Measurements from ENCODE around the gene FERD3L.

Gene FERD3L

DNA sequence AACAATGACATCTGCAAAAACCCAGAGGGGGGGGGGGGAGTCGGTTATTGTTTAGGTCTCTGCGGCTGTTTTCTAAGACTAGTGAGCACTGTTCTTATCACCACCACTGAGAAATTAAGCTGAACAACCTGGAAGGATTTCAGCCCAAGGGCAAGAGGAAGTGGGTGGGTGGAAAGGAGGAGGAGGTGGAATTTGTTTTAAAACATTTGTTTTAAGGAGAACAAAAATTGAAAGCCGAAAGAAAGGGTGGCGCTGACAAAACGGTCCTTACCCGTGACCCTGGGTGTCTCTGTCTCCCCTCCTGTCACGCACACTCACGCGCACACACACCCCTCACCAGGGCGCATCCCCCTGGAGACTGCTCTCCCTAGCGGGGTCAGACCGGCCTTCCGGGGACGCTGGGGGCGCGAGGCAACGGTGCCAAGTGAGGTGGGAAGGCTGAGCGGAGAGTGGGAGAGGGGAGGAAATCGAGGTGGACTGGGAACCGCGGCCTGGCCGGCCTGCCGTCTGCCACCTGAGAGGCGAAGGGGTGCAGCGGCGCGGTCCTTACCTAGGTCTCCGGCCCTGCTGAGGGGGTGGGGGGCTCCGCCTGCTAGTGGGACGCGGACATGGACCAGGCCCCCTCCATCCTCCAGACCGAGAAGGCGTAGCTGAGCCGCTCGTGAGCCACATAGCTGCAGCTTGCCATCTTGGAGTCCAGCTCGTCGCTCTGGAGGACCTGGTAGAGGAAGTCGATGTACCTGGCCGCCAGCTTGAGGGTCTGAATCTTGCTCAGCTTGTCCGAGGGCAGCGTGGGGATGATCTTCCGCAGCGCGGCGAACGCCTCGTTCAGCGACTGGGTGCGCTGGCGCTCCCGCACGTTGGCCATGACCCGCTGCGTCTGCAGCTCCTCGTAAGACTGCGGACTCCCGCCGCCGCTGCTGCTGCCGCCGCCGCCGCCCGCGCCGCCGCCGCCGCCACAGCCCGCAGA is 28.8 kb downstream of the FERD3L start:
- DNase-seq = peak; percentile 51

DNA sequence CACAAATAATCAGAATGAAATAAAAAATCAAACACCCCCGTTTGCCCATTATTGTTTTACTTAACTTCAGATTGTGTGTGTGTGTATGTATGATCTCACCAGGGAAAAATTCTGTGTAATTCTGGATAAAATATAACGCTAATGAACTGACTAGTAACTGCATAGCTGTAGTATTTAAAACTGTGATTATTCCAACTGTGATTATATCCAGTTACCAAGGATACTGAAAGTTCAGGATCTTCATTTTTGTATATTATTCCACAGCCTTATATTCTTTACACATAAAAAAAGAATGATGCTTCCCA is 30.7 kb downstream of the FERD3L start:
- DNase-seq = no peak

DNA sequence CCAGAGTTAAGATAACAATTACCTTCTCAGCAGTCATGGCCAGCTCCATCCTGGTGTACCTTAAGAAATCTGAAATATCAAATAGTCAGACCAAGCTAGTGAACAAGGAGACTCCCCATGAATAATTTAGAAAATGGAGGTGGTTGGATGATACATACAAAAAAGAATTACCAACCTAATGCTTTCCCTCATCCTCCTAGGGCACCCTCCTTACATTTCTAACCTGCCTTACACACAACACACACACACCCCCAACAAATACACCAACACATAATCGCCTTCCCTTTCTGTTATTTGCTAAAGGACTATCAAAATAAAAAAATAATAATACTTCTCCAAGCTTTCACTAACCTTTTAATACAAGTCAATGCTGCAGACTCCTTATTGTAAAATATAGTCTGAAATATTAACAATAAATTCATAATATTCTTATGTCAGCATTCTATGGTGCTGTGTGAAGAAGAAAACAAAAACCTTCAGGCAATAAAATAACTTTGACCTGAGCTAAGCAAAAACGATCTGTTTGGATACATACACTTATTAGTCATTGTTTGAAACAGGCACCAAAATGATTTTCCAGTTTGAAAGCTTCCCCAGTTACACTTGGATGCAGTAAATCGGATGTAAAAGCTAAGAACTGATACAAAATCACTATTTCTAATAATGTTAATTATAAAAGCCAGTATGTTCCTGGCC is 31.2 kb downstream of the FERD3L start:
- DNase-seq = no peak

DNA sequence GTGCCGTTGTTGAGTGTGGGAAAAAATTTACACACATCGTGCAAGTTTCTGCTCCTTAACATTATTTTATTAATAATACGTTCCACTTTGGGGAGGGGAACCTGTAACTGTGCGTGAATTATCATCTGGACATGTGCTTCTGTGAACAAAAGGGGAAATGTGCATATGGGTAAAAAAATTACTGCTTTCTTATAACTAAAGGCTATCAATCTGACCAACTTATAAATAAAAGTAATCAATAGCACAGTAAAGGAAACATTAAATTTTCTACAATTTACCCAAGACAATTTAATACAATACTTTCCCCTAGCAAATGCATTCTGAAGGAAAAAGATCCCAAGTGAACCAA is 32.2 kb downstream of the FERD3L start:
- no peak for DNase-seq

DNA sequence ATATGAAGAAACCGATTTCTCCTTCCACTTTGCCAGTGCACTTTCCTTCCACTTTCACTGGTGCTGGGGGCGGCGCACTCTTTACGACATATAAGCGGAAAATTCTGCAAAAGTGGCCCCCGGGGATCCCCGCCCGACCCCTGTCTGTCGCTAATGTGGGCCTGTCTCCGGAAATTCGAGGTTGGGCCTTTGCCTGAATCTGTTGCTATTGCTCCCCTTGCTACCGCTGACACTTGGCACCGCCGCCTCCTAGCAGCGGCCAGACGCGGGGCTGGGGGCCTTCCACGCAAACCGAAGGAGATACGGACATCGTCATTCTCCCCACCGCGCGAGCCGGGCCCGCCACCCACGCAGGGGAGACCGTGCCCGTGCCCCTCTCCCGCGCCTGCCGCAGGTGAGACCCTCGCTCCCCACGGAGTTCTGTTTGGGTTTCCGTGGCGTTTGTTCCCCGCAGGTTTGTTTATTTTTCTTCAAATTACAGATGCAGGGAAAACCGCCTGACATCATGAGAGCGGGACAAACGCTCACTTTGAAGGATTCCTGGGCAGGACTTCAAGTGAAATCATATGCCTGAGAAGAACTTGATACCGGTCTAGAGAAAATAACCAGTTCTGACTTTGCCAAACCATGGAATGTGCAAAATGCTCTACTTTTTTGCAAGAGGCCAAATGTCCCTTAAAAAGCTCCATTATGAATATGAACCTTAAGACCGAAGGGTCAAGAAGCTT is 32.8 kb downstream of the FERD3L start:
- no peak for DNase-seq

DNA sequence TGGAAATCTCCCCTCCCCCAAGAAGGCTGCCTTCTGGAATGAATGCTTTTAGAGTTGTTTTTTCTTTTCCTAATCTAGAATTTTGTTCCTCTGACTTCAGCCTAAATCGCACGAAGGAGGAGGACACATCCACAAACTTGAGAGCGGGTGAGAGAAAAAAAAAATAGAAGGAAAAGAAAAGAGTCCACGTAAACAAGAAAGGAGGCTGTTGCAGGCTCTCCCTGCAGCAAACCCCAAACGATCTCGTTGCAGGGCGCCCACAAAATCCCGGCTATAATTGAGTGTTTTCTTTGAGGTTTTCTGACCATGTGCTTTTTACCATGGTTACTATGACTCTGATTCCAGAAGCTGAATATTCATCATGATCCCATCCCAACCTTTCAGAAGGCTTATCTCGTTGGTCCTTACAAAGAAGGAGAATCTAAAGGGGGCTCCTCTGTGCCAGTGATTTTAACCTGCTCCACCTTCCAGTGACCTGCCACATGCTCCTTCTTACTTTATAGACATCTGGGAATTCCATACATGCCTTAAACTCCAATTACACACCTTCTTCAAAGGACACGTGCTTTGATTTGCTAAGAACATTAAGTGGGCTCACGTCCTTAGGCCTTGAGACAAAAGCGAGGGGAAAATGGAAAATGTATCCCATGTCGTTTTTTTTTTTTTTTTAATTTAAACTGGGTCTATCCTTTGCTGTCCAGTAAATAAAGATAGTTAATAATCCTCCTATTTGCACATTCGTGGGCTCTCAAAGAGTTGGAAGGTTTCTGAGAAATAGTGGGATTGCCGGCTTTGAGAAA is 33.5 kb downstream of the FERD3L start:
- no peak for DNase-seq

DNA sequence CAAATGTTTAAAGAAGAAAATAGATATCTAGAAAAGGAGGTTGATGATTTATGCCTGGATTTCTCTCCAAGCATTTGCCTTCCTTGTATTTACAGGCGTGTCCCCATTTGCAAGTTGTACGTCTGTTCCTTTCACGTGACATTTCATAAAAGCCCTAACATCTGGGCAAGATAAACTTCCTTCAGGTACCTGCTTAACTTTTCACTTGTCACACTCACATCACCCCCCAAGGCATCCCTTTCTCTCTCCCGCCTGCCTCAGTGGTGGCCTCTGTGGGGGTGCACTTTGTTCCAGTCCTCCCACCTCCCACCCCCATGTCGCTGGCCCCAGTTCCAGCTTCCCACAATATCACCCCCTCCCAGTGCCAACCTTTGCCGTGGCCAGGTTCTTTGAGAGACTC is 34.4 kb downstream of the FERD3L start:
- no peak for DNase-seq

DNA sequence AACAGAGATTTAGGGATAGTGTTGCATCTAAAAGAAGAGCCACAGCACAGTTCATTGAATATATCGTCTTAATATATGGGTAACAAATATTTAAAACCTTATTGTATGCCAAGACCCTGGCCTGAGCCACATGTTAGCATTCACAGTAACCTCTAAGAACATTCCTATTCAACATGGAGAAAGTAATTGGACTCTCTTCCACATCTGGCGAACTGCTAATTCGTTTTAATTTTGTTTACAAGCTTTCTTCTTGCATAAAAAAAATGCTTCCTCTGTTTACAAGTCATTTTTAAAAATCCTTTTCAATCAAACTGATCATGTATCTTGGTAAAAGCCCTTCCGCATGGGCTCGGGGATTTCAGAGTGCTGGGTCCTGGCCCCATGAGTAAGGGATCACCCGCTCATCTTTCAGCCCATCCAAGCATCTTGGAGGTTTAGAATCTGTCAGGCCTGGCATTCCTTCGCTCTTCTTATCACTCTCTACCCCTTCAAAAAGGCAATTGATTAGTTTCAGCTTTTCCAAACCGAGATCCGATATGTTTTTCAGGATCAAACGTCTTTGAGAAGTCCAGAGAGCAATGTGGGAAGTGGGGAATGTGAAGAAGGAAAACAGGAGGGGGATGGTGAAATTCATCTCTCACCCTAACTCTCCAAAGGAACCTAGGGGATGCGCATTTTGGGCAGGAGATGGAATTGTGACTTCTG is 35.0 kb downstream of the FERD3L start:
- no peak for DNase-seq

DNA sequence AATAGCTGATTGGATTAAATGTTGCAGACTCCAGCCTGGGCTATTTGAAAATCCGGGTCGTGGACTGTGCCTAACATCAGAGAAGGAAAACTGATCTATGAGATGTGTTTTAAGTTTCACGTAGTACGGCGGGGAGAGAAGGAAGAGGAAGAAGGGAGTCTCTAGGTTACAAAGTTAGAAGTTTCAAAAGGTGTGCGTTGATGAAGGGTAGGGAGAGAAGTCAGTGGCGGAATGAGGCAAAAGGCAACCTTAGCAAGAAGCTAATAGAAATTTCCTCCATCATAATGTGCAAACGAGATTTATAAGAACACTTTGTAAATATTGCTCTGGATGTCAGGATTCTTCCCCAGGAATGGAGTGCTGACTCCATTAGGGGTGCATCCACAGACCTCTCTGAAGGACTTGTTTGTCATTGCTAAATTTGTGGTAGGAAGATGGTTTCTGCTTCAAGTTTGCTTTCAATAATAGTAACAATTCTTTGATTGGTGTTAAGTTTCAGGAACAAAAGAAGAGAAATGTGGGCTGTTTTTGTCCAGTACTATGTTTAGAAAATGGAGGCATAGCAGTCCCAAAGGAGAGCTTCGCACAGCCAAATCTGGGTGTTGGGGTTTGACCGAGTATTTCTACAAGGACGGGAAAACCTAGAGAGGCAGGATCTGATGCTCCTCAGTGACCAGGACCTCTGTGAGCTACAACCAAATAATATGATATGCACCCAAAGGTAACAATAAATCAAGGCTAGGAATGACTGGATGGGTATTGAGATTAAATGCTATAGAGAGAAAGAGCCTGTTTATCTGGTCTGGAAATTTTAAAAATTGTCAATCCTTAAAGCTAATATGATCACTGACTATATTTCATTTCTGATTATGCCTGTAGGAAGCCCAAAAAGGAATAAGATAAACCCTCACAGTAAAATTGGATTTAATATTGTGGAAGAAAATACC is 35.9 kb downstream of the FERD3L start:
- DNase-seq = peak; percentile 6

DNA sequence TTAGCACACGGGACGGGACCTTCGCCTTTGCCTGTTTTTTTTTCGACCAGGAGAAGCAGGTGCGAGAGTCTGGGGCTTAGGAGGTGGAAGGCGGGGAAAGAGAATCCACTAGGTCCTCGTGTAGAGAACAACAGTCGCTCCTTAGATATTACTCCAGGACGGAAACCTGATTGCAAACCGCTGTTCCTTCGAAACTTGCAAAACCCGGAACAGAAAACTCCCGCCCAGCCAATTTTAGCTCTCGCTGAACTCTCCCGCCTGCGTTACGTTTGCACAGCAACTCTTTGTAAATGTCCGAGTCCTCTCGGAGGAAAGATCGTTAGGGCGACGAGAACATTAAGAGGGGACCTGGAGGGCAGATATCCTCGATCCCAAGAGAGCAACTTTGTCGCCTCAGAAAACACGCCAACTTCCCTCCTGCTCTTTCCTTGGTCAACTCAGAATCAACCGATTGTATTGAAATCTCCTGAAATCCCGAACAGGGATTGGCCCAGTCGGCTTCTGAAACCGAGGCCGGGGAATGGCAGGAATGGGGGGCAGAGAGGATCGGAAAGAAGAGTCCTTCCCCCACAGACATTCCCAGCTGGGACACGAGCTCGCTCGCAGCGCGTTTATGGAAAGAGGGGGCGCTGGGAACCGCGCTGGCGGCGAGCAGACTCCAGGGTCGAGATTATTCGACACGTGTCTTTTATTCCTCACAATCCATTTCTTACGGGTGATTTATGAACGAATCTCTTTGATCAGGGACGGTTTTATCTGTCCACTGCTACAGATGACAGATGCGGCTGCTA is 37.7 kb downstream of the FERD3L start:
- peak; percentile 51 for DNase-seq

DNA sequence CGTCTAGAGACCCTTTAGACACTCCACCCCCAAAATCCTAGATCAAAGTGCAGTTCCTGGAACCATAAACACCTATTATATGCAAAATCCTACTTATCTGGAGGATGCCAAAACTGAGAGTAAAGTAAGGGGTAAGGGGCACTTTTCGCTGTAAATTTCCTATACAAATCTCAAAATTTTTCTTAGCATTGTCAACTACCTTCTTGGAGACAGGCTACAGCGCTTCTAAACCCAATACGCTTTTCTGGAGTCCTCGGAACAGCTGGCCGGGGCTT is 38.2 kb downstream of the FERD3L start:
- DNase-seq = no peak

DNA sequence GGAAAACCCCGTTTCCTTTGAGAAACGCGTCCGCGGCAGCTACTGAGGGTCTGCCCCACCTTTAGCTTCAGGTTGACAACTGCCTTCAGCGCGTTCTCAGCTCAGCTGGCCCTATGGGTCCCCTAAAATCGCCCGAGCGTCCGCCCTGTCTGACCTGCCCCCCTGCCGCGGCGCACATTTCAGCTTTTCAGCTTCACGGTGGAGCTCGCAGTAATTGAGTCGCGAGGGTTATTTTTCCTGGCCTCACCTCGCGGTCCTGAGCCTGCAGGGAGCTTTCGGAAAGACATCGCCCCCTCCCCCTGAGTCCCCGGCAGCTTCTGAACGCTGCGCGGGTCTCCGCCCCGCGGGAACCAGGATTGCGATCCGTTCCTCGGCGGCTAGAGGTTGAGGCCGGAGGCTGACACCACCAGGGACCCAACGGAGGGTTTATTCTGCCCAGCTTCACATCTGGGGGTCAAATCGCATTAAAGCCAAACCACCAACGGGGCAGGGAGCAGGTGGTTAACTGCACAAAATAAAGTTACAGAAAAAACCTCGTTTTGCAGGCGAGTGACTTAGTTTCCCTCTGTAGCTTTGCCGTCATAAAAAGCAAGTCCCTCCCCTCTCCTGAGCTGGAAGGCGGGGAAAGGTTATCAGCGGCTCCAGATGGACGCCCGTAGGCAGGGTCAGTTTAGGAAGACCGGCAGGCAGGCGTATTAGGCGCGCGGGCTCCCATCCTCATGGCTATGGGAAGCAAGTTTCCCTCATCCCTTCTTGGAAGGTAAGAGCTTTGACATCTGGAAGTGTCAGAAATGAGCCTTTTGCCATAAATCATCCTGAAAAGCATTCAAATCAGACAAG is 38.8 kb downstream of the FERD3L start:
- peak; percentile 31 for DNase-seq

DNA sequence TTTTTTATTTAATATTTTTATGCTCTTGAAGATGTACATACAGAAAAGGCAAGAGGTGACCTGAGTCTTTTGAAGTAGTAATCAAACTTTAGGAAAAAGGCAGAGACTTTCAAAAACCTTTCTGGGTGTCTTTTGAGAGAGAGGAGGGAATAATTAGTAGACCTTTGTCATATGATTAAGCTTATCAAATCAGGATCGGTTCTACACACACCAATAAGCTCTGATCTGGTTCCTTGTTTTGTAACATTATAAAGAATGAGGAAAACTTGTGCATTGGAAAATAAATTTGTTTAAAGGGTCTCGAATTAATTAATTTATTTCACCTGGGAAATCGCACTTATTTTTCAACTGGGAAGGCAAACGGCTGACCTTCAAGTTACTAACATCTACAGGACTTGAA is 39.7 kb downstream of the FERD3L start:
- DNase-seq = no peak

DNA sequence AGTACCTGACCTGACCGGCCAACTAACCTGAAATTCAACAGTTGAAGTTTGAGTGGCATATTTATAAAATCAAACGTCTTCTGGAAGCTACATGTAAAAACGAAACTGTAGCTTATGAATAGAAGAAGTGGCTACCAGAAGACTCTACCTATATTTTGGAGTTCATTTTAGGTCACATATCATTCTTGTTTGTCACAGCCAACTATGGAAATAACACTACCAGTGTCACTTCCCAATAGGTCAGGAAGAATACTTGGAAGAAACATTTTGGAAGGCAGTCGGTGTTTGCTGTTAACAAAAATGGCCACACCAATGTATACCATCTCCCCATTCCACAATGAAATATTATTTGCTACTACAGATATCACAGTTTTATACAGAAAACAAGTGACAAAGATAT is 40.4 kb downstream of the FERD3L start:
- no peak for DNase-seq

DNA sequence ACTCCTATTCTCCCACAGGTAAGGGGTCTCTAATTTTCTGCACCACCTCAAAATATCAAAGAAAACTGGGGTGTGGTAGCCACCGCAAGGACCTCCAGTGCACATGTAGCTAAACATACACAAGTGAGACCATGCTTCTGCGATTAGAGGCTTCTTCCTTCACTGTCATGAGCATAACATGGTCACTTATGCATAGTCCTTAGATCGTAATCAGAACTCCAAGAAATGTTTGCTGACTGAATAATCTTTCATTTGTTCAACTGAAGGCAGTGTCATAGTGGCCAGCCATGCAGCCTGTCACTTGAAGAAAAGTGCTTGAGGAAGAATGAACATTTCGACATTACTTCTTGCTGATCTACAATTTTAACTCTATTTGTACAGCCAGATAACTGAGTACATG is 42.3 kb downstream of the FERD3L start:
- DNase-seq = no peak

DNA sequence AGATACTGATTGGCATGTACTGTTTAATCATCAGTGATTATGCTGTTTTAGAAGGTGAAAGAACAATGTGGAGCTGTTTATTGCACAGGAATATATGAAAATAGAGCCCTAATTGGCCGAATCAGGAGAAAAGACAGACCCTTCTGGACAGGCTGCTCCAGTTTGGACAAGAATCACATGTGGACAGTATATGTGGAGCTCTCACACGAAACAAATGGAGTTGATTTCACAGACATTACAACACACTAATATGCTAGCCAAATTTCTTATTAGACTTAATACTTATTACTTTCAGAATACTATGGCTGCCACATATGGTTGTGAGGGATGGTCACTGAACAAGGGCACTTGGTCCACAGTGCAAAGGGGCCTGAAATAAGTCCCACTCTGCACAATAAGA is 43.3 kb downstream of the FERD3L start:
- no peak for DNase-seq

DNA sequence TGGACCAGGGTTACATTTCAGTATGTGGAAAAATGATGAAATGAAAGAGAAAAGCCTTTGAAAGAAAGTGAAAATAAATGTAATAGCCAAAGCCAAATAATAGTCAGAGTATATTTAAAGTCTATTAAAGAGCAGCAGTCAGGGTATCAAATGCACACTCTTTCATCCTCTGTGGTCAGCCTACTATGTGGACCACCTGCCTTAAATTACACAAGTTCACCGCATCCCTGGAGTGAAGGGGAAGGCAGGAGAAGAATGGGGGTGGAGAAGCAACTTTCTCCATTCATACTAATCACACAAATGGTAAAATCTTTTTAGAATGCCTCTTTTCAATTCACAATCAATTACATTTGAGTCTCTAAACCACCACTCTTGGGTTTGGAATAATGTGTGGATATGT is 43.7 kb downstream of the FERD3L start:
- no peak for DNase-seq

DNA sequence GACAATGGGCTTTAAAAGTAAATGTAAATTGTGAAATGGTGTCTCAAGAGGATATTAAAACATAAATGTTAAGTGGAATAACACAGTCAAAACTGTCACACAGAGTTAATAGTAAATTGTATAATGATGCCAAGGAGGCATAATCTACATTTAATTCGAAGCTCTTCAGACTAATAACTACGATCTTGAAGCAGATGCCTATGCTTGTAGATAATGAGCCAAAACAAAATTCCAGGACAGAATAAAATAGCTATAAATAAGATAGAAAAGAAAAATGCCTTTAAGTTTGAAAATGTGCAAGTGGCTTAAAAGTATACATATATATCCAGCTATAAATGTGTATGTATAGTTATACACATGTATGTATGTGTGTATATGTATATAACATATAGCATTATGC is 45.3 kb downstream of the FERD3L start:
- DNase-seq = no peak

DNA sequence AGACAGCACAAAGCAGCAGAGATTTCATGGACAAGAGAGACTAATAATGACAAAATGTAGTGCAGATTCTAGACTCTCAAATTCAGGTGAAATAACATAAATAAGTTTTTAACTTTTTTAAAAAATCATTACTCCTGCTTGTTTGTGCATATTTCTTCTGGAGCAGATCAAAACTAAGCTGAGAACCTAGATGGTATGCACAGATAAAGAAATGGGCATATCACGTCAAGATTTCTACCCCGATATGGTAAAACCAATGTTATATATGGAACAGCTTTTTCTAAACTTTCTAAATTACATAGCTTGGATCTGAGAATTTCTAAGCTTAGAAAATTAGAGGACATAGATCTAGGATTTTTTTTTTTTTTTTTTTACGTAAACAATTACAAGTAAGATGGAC is 46.0 kb downstream of the FERD3L start:
- no peak for DNase-seq

DNA sequence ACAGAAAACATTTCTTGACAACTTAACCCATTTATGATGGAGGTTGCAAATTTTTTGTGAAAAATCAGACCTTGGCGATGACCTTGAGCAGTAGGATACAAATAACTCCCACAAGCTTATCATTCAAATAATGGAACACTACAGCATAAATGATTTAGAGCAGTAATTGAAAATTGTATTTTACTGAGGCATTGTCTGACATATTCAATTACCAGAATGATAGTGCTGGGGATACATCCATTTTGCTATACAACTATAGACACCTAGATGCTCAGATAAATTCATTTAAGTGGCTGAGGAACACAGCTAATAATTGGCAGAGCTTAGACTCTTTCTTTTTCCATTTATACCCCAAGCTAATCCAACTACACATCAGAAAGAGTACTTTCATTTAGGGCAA is 46.7 kb downstream of the FERD3L start:
- DNase-seq = no peak

Data from NCI-H82 (cell line).